ENCODE results near the gene ITPRID1. TPM values are rescaled to one million over a fixed set of nuclear protein-coding genes. Genes with fewer than 3 reads are reported as not detected.
A peak's percentile ranks its signal among the peaks of the same experiment; 100 is the strongest.

Gene ITPRID1
- total RNA-seq, 1 donor from 2014 or later = not detected

DNA sequence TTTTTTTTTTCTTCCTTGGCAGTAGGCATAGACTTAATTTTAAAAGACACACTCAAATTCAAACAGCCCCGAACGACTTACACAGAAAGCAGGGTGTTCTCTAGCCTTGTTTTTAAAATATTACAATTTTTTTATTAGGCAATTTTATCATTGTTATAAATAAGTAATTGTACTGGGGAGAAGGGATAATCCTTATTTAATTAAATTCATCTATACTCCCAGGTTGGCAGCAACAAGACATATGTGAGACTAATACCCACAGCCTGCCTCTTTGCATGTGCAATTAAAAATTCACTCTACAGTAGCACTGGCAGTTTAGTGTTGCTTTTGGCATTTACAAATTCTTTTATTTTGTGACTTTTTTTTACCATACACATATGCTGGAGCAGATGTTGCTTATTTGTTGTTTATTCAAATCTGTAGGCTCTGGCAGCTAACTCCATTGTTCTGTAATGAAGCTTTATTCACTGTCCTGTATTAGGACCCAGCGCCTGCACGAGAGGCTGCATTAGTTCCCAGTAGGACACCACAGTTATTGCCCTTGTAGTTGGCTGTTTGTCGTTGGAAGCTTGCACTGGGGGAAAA, 88.2 kb downstream of the ITPRID1 start:
- H3K27me3 ChIP-seq = no peaks in the 10 kb centered on the region
- no peaks in the 10 kb centered on the region for H3K36me3 ChIP-seq
- no peaks in the 10 kb centered on the region for H3K4me1 ChIP-seq
- no peaks in the 10 kb centered on the region for H3K9me3 ChIP-seq
- intact Hi-C loops (cut with DNase I) = loop anchor here (10.0 kb wide), 1 partner anchor 467 kb away; no protein-coding TSS in a partner anchor
- no peak for DNase-seq (ENCODE audit: extremely low spot score in 2 of 2)
- H3K4me3 ChIP-seq = no peak overlapping the region
- TF ChIP-seq, protein P1, sequence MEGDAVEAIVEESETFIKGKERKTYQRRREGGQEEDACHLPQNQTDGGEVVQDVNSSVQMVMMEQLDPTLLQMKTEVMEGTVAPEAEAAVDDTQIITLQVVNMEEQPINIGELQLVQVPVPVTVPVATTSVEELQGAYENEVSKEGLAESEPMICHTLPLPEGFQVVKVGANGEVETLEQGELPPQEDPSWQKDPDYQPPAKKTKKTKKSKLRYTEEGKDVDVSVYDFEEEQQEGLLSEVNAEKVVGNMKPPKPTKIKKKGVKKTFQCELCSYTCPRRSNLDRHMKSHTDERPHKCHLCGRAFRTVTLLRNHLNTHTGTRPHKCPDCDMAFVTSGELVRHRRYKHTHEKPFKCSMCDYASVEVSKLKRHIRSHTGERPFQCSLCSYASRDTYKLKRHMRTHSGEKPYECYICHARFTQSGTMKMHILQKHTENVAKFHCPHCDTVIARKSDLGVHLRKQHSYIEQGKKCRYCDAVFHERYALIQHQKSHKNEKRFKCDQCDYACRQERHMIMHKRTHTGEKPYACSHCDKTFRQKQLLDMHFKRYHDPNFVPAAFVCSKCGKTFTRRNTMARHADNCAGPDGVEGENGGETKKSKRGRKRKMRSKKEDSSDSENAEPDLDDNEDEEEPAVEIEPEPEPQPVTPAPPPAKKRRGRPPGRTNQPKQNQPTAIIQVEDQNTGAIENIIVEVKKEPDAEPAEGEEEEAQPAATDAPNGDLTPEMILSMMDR (IDR thresholded peaks at IDR 0.05) = no peak
- TF ChIP-seq POLR2A (IDR thresholded peaks at IDR 0.05) (no peak), POLR2AphosphoS5 (IDR thresholded peaks at IDR 0.05; ENCODE audit: insufficient read depth in 1 of 2, low read depth in 1 of 2) (no peak)
- no peak overlapping the region for H3K27ac ChIP-seq

DNA sequence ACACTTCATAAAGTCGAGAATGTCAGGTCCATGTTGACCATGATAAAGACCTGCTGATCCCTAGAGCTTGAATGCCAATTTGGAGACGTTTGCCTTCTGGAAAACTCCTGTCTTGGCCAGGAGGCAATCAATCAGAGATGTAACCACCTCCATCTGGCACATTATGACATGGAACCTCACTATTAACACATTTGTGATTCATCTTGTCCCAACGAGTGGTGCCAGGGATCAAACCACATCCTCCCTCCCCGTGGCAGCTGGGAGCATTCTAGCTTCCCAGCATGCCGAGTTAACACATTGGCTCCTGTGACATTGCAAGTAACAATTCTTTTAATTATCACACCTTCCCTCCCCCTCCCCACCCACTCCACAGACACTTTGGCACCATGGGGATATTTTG, 89.2 kb downstream of the ITPRID1 start:
- Histone ChIP-seq H3K27ac (no peak overlapping the region), H3K4me1 (no peaks in the 10 kb centered on the region), H3K4me3 (no peak overlapping the region), H3K36me3 (no peaks in the 10 kb centered on the region), H3K9me3 (no peaks in the 10 kb centered on the region), H3K27me3 (no peaks in the 10 kb centered on the region)
- no peak for TF ChIP-seq POLR2A (IDR thresholded peaks at IDR 0.05)
- no peak for TF ChIP-seq POLR2AphosphoS5 (IDR thresholded peaks at IDR 0.05; ENCODE audit: insufficient read depth in 1 of 2, low read depth in 1 of 2)
- TF ChIP-seq, protein P1 (IDR thresholded peaks at IDR 0.05) = no peak
- DNase-seq (ENCODE audit: extremely low spot score in 2 of 2) = no peak
- intact Hi-C loops (cut with DNase I) = loop anchor here (10.0 kb wide), 1 partner anchor 468 kb away; no protein-coding TSS in a partner anchor

DNA sequence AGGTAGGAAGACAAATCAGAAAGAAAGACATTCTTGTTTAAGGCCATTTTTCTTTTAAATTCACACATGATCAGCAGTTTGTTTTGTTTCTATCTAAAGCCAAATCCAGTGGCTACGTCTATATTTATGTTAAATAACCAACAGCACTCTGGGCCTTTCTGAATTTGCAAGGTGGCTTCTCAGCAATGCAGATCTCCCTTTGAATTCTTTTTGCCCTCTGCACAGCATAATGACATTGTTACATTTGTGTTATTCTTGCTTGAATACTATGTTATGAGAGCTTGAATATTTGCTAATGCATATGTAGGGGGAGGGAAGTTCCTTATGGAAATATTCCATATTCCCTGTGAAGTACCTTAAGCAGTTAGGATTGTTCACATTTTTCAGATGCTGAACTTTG, 99.7 kb downstream of the ITPRID1 start:
- no peaks in the 10 kb centered on the region for H3K9me3 ChIP-seq
- no peaks in the 10 kb centered on the region for H3K36me3 ChIP-seq
- intact Hi-C loops (cut with DNase I) = no loop called here
- TF ChIP-seq, protein P1 (IDR thresholded peaks at IDR 0.05) = no peak
- TF ChIP-seq POLR2A (IDR thresholded peaks at IDR 0.05) = no peak
- TF ChIP-seq POLR2AphosphoS5 (IDR thresholded peaks at IDR 0.05; ENCODE audit: insufficient read depth in 1 of 2, low read depth in 1 of 2) = no peak
- H3K27me3 ChIP-seq = no peaks in the 10 kb centered on the region
- no peak for DNase-seq (ENCODE audit: extremely low spot score in 2 of 2)
- no peak overlapping the region for H3K27ac ChIP-seq
- no peak overlapping the region for H3K4me3 ChIP-seq
- H3K4me1 ChIP-seq = no peaks in the 10 kb centered on the region

DNA sequence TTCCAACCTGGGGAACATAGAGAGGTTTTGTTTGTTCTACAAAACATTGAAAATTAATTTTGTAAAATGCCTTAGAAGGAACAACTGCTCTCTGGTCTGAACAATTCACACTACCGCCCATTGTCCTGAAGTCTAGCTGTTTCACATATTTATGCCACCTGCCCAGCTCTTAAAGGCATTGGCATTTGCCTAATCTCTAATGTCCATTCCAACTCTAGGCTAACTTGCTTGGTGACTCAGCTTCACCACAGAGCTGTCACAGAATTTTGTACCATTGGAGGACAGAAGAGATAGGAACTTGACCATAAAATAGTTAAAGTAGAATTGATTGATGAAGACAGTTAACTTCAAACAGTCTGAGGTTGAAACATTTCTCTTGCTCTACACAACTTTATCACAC, 119.6 kb downstream of the ITPRID1 start:
- TF ChIP-seq, protein P1 (IDR thresholded peaks at IDR 0.05) = no peak
- no peak for TF ChIP-seq POLR2A (IDR thresholded peaks at IDR 0.05)
- TF ChIP-seq POLR2AphosphoS5 (IDR thresholded peaks at IDR 0.05; ENCODE audit: insufficient read depth in 1 of 2, low read depth in 1 of 2) = no peak
- H3K36me3 ChIP-seq = no peaks in the 10 kb centered on the region
- H3K27ac ChIP-seq = no peak overlapping the region
- intact Hi-C loops (cut with DNase I) = no loop called here
- DNase-seq (ENCODE audit: extremely low spot score in 2 of 2) = no peak
- H3K27me3 ChIP-seq = no peaks in the 10 kb centered on the region
- H3K9me3 ChIP-seq = no peaks in the 10 kb centered on the region
- H3K4me3 ChIP-seq = no peak overlapping the region
- no peaks in the 10 kb centered on the region for H3K4me1 ChIP-seq

DNA sequence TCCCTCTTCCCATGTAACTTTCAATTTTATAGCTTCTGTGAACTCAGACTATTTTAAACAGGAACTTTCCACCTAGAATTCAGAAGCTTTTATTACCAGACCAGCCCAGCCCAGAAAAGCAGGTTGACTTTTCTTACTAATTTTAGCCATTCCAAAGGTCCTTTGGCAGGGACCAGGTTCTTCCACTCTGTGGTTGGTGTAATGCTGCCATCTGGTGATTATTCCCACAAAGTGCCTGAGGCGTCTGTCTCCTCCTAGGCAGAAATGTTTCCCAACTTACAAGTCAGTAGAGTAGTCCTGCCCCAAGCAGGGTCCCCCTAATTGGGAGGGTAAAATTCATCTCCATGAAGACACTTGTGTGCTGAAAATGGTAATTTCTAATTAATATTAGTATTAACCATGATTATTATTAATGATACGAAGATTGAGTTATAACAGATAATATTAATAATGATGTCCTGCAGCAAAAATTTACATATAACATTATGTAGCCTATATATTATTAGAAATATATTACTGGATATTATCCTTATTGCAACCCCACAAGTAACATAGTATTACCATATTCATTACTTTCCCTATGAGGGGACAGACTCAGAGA, 120.1 kb downstream of the ITPRID1 start:
- no peaks in the 10 kb centered on the region for H3K4me1 ChIP-seq
- H3K9me3 ChIP-seq = no peaks in the 10 kb centered on the region
- no peak overlapping the region for H3K4me3 ChIP-seq
- no peak for DNase-seq (ENCODE audit: extremely low spot score in 2 of 2)
- intact Hi-C loops (cut with DNase I) = no loop called here
- no peaks in the 10 kb centered on the region for H3K36me3 ChIP-seq
- no peak overlapping the region for H3K27ac ChIP-seq
- no peak for TF ChIP-seq POLR2A (IDR thresholded peaks at IDR 0.05)
- no peak for TF ChIP-seq POLR2AphosphoS5 (IDR thresholded peaks at IDR 0.05; ENCODE audit: insufficient read depth in 1 of 2, low read depth in 1 of 2)
- TF ChIP-seq, protein P1 (IDR thresholded peaks at IDR 0.05) = peak in 1 of 3 experiments; percentile 34
- H3K27me3 ChIP-seq = no peaks in the 10 kb centered on the region

Measured in vagina (tissue), 2 donors.